Mucosa of descending colon (tissue), 3 donors: ENCODE measurements around the gene CEP112. TPM values are rescaled to one million over a fixed set of nuclear protein-coding genes. Genes with fewer than 3 reads are reported as not detected.

Source experiments
- ATAC-seq: fragments of 200-7000 bp; cut with Tn5 transposase; one replicate; pipeline ENCODE4 v1.9.1; 2020; ENCODE audit warnings: mild to moderate bottlenecking, moderate library complexity
- DNase-seq, 3 donors: peaks; one replicate each; pipeline ENCODE4 v3.0.0-alpha.2; 2020
- H3K36me3 ChIP-seq: fragments of 200-600 bp; one replicate; pipeline ENCODE4 v1.8.0; 2021; ENCODE audit warnings: low read depth, mild to moderate bottlenecking
- H3K4me1 ChIP-seq: fragments of 200-600 bp; one replicate; pipeline ENCODE4 v1.8.0; 2021; ENCODE audit warnings: low read depth, mild to moderate bottlenecking
- H3K4me3 ChIP-seq: fragments of 200-600 bp; one replicate; pipeline ENCODE4 v1.8.0; 2021; ENCODE audit warnings: mild to moderate bottlenecking
- H3K9me3 ChIP-seq: fragments of 200-600 bp; one replicate; pipeline ENCODE4 v1.8.0; 2021; ENCODE audit warnings: mild to moderate bottlenecking
- CTCF ChIP-seq: fragments of 200-600 bp; IDR thresholded peaks from one replicate; pipeline ENCODE4 v1.8.0; 2022; ENCODE audit warnings: antibody characterized with exemption, mild to moderate bottlenecking
- intact Hi-C, 2 donors: fragments of 100-400 bp; cut with DNase I in 1 of 2; cut with micrococcal nuclease in 1 of 2; formaldehyde crosslinking; loops; one replicate each; pipeline versions ENCODE4 v1.11.0 to v1.11.1; 2022; cut with DNase I, micrococcal nuclease
- total RNA-seq, 3 donors: library from RNA; stranded (reverse); fragmentation: NEBNext Ultra II Directional in 2 of 3; extraction: Animal tissue kit (Norgen Biotek cat#: 25700) in 2 of 3; gene quantifications; one replicate each; pipeline versions ENCODE4 v1.2.1 to v1.2.4, GENCODE V29; 2021 to 2023
- donor health status: DM: no; HTN: no; CAD: no; lungs with moderate emphysema.
- donor health status: DM: no; HTN: no; CAD: no.
- donor health status: DM: no; HTN: yes; CAD: no.

Gene CEP112
- total RNA-seq, 3 donors from 2014 or later: 6.3 to 18.5 (median 7.0) TPM

GRCh38 chr17:65601881-65602280 lies 590.1 kb downstream of the CEP112 start:
- TF ChIP-seq CTCF: no peak
- DNase-seq (no peak), ATAC-seq (no peak)
- Histone ChIP-seq H3K9me3 (no peaks in the 10 kb centered on the region), H3K4me3 (no peak overlapping the region), H3K4me1 (no peaks in the 10 kb centered on the region), H3K36me3 (no peaks in the 10 kb centered on the region)
- intact Hi-C loops: no loop called here

- Histone ChIP-seq H3K4me3 (no peak overlapping the region), H3K9me3 (no peaks in the 10 kb centered on the region), H3K4me1 (no peaks in the 10 kb centered on the region), H3K36me3 (no peaks in the 10 kb centered on the region)
- ATAC-seq (no peak), DNase-seq (no peak)
- no peak for TF ChIP-seq CTCF
- intact Hi-C loops: no loop called here
Measured at GRCh38 chr17:65601145-65601544, 590.8 kb downstream of the CEP112 start.

DNA sequence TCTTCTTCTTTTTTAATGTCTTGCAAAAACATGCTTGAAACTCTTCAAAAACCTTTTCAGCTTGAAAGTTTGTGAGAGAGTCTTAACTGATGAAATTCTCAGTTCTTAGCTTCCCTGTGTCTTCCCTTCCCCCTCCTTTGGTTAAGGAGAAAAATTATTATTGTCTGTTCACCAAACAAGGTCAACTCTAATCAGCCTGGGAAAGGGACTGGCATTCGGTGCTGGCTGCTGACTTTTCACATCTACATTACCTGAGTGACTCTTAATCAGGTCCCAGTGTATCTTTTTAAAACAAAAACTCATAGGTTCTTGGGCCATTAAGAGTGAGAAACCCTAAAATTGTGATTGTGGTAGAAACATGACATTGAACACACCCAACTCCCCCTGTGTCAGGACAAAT lies 591.4 kb downstream of the CEP112 start:
- no peaks in the 10 kb centered on the region for H3K36me3 ChIP-seq
- H3K4me3 ChIP-seq: no peak overlapping the region
- ATAC-seq (no peak), DNase-seq (no peak)
- no peak for TF ChIP-seq CTCF
- intact Hi-C loops: no loop called here
- H3K4me1 ChIP-seq: no peaks in the 10 kb centered on the region
- no peaks in the 10 kb centered on the region for H3K9me3 ChIP-seq

DNA sequence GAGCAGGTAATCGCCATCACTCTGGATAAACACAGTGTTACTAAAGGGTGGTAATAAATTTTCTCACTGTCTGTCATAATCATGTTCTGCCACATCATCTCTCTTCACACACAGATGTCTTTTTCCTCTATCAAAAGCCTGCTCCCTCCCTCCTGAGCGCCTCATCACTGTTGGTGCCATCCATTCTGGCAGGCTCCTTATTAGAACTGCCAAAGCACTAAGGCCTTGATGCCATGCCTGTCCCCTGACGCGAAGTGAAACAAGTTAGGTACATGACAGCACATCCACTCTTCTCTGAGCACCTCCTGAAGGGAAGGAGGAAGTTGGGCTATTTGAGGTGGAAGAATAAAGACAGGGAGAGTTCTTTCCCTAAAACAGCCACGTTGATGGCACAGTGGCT lies 592.3 kb downstream of the CEP112 start:
- Histone ChIP-seq H3K4me3 (no peak overlapping the region), H3K4me1 (no peaks in the 10 kb centered on the region), H3K9me3 (no peaks in the 10 kb centered on the region), H3K36me3 (no peaks in the 10 kb centered on the region)
- intact Hi-C loops: no loop called here
- TF ChIP-seq CTCF: no peak
- DNase-seq: no peak
- ATAC-seq: no peak

- DNase-seq (no peak), ATAC-seq (no peak)
- TF ChIP-seq CTCF: no peak
- H3K36me3 ChIP-seq: no peaks in the 10 kb centered on the region
- H3K9me3 ChIP-seq: no peaks in the 10 kb centered on the region
- intact Hi-C loops: no loop called here
- no peaks in the 10 kb centered on the region for H3K4me1 ChIP-seq
- no peak overlapping the region for H3K4me3 ChIP-seq
Measured at GRCh38 chr17:65598746-65599145, 593.2 kb downstream of the CEP112 start.

DNA sequence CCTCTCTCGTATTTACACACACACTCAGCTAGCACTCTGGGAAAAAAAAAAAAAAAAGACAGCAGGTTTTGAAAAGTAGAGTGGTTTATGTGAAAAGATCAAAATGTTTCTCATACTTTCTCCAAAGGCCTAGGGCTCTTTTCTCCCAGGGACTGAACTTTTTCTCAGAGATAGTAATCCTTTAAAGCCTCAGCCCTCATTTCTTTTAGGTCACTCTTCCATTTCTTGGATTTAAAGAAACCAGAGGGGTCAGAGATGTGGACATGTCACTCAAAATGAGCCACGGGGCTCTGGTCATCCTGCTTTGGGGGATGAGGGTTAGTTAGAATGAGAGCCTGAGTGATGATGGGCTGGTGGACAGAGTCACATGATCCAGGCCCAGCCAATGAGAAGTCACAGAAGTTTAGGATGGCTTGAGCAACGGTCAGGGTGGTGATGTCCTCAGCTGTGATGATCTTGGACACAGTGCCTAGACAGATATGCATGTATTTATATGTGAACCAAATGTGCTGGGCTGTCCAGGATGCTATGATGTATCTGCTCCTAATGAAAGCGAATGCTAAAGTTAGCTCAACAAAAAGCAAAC lies 596.8 kb downstream of the CEP112 start:
- ATAC-seq (no peak), DNase-seq (no peak)
- Histone ChIP-seq H3K4me3 (no peak overlapping the region), H3K36me3 (no peaks in the 10 kb centered on the region), H3K9me3 (no peaks in the 10 kb centered on the region), H3K4me1 (no peaks in the 10 kb centered on the region)
- intact Hi-C loops: no loop called here
- TF ChIP-seq CTCF: no peak
